K562 (cell line): Measurements from ENCODE around the gene HSD17B12. TPM values are rescaled to one million over a fixed set of nuclear protein-coding genes. Genes with fewer than 3 reads are reported as not detected.

Source experiments
- ARID3A ChIP-seq: IDR thresholded peaks from 2 replicates; pipeline ENCODE4 v1.6.1; 2012; ENCODE audit warnings: low read depth, low read length, improper control_type of control experiment, borderline replicate concordance
- ATF7 ChIP-seq: fragments of 450-650 bp; IDR thresholded peaks from 2 replicates; pipeline ENCODE4 v1.7.1; 2014; ENCODE audit warnings: mild to moderate bottlenecking, moderate library complexity
- CBFA2T3 ChIP-seq: fragments of 450-650 bp; IDR thresholded peaks from 2 replicates; pipeline ENCODE4 v1.6.1; 2017
- CREB1 ChIP-seq, 2 experiments: sonication (generic) in 1 of 2; formaldehyde crosslinking in 1 of 2; IDR thresholded peaks; 2 replicates each; pipeline versions ENCODE4 v1.6.1 to v1.8.0; 2012 to 2022; ENCODE audit warnings: inconsistent platforms in 1 of 2, mild to moderate bottlenecking in 1 of 2, missing genetic modification reagents in 1 of 2, moderate library complexity in 1 of 2
- DIDO1 ChIP-seq: fragments of 450-650 bp; IDR thresholded peaks from 2 replicates; pipeline ENCODE4 v1.6.1; 2016; ENCODE audit warnings: low read depth, missing biosample characterization, missing genetic modification characterization
- FOS ChIP-seq: IDR thresholded peaks from 3 replicates; pipeline ENCODE4 v1.6.1; 2011; ENCODE audit not compliant: insufficient read length; ENCODE audit errors: extremely low read depth
- LEF1 ChIP-seq: fragments of 450-650 bp; IDR thresholded peaks from 2 replicates; pipeline ENCODE4 v1.6.1; 2016; ENCODE audit warnings: mild to moderate bottlenecking
- MEF2A ChIP-seq: IDR thresholded peaks from 2 replicates; pipeline ENCODE4 v1.6.1; 2011; ENCODE audit warnings: low read depth, mild to moderate bottlenecking, low read length, moderate library complexity; ENCODE audit not compliant: control insufficient read depth
- MEIS2 ChIP-seq: fragments of 450-650 bp; IDR thresholded peaks from 2 replicates; pipeline ENCODE4 v1.6.1; 2014; ENCODE audit warnings: mild to moderate bottlenecking; ENCODE audit not compliant: partially characterized antibody
- MITF ChIP-seq: IDR thresholded peaks from 2 replicates; pipeline ENCODE4 v1.6.1; 2014; ENCODE audit warnings: antibody characterized with exemption
- NFRKB ChIP-seq: fragments of 450-650 bp; IDR thresholded peaks from 2 replicates; pipeline ENCODE4 v1.6.1; 2016; ENCODE audit warnings: low read depth
- POLR3G ChIP-seq: IDR thresholded peaks from 2 replicates; pipeline ENCODE4 v1.6.1; 2011; ENCODE audit not compliant: insufficient read length, insufficient replicate concordance; ENCODE audit errors: extremely low read depth
- RB1 ChIP-seq: fragments of 450-650 bp; IDR thresholded peaks from 2 replicates; pipeline ENCODE4 v1.6.1; 2017; ENCODE audit warnings: low read depth, mild to moderate bottlenecking
- ZNF212 ChIP-seq: fragments of 450-650 bp; formaldehyde crosslinking; IDR thresholded peaks from 2 replicates; pipeline ENCODE4 v1.4.0; 2020; ENCODE audit warnings: mild to moderate bottlenecking
- polyA plus RNA-seq, 8 experiments: library from polyadenylated mRNA; depleted of rRNA in 4 of 8; stranded (reverse) in 5 of 8; unstranded in 3 of 8; fragments of >200 nt; fragmentation: Nextera tagmentation in 2 of 8; fragmentation: Illumina TruSeq in 1 of 8; extraction: Ambion mirVana in 2 of 8; extraction: Trizol in 1 of 8; gene quantifications; 2 replicates each; pipeline versions ENCODE4 v1.2.1 to v1.2.3, GENCODE V29; 2011 to 2014; ENCODE audit warnings: inconsistent platforms in 1 of 8, missing spikeins in 1 of 8
- total RNA-seq, 7 experiments: library from RNA; depleted of rRNA in 6 of 7; stranded (reverse); fragments of >200 nt in 6 of 7; fragmentation: Illumina TruSeq in 2 of 7; extraction: Trizol in 2 of 7; gene quantifications; 2 replicates each; pipeline versions ENCODE4 v1.2.1 to v1.2.3, GENCODE V29; 2011 to 2021; ENCODE audit warnings: low replicate concordance in 1 of 7
- TF ChIP-seq, protein P1 (sequence below): fragments of 450-650 bp; IDR thresholded peaks from 2 replicates; pipeline ENCODE4 v1.6.1; 2017; ENCODE audit warnings: antibody characterized with exemption, mild to moderate bottlenecking

The HSD17B12 gene
- total and polyA plus RNA-seq, 9 of the 15 experiments (the other 6 are each of a cell fraction or from before 2014, with no cell fraction given): 9.1 to 34.5 (median 23.3) TPM

DNA sequence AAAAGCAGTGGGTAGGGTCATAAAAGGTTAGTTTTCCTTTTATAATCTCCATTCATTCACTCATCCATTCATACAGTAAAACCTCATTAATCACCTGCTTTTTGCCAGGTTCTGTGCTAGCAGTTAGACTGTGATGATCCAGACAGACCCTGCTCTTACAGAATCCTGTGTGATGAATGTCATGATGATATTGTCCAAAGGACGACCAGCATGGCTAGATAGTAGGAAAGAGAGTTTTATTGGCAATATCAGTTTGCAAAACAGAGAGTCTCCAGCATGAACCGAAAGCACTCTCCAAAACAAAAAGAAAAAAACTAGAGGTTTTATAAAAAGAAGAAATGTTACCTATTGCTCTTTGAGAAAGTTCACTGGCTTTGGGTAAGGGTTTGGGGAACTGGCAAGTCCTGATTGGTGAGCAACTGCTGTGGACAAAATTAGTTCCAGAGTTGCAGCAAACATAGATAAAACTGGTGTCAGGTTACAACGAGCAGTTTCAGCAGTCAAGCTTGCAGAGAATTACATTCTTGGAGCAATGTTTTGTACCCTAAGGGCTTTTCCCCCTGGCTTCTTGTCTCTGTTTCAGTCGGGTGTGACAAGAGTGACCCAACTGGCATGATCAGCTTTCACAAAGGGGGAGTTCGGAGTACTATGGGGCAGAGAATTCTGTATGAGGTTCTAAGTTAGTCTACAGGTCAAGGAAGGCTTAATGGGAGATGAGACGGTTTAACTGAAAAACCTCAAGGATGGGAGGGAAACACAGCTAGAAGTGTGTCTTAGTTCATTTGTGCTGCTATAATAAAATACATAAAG, 58.3 kb downstream of the HSD17B12 start (continued):
- TF ChIP-seq, protein P1, sequence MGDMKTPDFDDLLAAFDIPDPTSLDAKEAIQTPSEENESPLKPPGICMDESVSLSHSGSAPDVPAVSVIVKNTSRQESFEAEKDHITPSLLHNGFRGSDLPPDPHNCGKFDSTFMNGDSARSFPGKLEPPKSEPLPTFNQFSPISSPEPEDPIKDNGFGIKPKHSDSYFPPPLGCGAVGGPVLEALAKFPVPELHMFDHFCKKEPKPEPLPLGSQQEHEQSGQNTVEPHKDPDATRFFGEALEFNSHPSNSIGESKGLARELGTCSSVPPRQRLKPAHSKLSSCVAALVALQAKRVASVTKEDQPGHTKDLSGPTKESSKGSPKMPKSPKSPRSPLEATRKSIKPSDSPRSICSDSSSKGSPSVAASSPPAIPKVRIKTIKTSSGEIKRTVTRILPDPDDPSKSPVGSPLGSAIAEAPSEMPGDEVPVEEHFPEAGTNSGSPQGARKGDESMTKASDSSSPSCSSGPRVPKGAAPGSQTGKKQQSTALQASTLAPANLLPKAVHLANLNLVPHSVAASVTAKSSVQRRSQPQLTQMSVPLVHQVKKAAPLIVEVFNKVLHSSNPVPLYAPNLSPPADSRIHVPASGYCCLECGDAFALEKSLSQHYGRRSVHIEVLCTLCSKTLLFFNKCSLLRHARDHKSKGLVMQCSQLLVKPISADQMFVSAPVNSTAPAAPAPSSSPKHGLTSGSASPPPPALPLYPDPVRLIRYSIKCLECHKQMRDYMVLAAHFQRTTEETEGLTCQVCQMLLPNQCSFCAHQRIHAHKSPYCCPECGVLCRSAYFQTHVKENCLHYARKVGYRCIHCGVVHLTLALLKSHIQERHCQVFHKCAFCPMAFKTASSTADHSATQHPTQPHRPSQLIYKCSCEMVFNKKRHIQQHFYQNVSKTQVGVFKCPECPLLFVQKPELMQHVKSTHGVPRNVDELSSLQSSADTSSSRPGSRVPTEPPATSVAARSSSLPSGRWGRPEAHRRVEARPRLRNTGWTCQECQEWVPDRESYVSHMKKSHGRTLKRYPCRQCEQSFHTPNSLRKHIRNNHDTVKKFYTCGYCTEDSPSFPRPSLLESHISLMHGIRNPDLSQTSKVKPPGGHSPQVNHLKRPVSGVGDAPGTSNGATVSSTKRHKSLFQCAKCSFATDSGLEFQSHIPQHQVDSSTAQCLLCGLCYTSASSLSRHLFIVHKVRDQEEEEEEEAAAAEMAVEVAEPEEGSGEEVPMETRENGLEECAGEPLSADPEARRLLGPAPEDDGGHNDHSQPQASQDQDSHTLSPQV: peak; percentile 55; the same call in 1 of the 2 replicates
- TF ChIP-seq NFRKB (0 out of 2 replicates have a peak, but pooled peaks have one; percentile 14), ATF7 (0 out of 2 replicates have a peak, but pooled peaks have one; percentile 14), RB1 (no peak), FOS (no peak), MITF (no peak), LEF1 (peak; percentile 68), ARID3A (peak; percentile 16; the same call in 1 of the 2 replicates), CREB1 (IDR thresholded peaks at IDR 0.05) (peak; percentile 23; the same call in 1 of the 2 replicates), CREB1 (CRISPR knock-in tag; IDR thresholded peaks at IDR 0.05) (no peak), MEIS2 (peak; percentile 18), MEF2A (peak; percentile 74), CBFA2T3 (peak; percentile 22; the same call in 1 of the 2 replicates), POLR3G (no peak), ZNF212 (CRISPR knock-in tag) (no peak), DIDO1 (tag) (peak; percentile 59; the same call in 1 of the 2 replicates)
